PC-3 (cell line): ENCODE measurements around the gene GJA3.

Experiments
- EZH2 ChIP-seq: fragments of 300-600 bp; sonication (generic); IDR thresholded peaks from one replicate; pipeline ENCODE4 v1.6.1; 2017; ENCODE audit warnings: antibody characterized with exemption, mild to moderate bottlenecking, low read length; ENCODE audit not compliant: unreplicated experiment
- EZH2phosphoT487 ChIP-seq: fragments of 300-600 bp; sonication (generic); IDR thresholded peaks from 2 replicates; pipeline ENCODE4 v1.6.1; 2018; ENCODE audit warnings: mild to moderate bottlenecking, antibody characterized with exemption, low read length, borderline replicate concordance
- TF ChIP-seq, protein P1 (sequence below): fragments of 300-600 bp; sonication (generic); conservative IDR thresholded peaks from 2 replicates; pipeline ENCODE4 v1.5.1; 2017; ENCODE audit warnings: antibody characterized with exemption, low read depth, mild to moderate bottlenecking, low read length

DNA sequence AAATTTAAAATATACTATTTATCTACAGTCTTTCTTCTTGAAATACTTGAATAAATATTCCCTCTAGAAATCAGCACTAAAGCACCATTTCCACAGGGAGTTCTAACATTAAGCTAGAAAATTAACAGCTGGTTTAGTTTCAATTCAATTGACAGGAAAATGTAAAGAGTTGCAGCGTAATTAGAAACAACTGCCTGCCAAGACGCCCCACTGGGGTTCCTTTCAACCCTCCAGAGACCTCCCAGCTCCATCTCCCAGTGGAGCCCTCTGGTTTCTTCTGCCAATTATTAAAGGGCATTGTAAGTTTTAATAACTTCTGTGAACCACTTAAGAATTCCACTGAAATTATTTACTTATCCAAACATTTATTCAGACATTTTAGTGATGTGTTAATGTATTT, 4.2 kb downstream of the GJA3 start:
- TF ChIP-seq, protein P1, sequence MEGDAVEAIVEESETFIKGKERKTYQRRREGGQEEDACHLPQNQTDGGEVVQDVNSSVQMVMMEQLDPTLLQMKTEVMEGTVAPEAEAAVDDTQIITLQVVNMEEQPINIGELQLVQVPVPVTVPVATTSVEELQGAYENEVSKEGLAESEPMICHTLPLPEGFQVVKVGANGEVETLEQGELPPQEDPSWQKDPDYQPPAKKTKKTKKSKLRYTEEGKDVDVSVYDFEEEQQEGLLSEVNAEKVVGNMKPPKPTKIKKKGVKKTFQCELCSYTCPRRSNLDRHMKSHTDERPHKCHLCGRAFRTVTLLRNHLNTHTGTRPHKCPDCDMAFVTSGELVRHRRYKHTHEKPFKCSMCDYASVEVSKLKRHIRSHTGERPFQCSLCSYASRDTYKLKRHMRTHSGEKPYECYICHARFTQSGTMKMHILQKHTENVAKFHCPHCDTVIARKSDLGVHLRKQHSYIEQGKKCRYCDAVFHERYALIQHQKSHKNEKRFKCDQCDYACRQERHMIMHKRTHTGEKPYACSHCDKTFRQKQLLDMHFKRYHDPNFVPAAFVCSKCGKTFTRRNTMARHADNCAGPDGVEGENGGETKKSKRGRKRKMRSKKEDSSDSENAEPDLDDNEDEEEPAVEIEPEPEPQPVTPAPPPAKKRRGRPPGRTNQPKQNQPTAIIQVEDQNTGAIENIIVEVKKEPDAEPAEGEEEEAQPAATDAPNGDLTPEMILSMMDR: no peak
- TF ChIP-seq EZH2 (no peak), EZH2phosphoT487 (no peak)
